ENCODE data around the gene HOXA9.

DNA sequence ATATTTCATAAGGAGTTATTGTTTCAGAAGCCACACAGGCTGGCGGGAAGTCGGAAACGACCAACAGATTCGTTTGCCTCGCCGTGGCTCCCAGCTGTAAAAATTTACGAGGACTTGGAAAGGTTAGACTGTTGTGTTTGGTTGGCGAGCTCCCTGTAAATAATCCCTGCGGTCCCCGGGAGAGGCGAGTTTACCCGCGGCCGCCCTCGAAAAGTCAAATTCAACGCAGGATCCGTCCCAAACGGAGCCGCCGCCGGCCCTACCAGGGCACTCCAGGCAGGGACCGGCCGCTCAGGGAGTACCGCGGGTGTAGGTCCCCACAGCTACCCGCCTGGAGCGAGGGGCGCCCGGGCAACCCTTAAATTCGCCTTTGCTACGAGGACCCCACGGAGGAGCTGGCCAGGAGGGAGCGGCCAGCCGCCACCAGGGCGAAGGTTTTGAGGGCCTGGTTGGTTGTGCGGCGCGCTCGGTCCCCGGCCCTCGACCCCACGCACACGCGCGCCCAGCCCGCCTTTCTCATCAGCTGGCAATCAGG lies 726 bp upstream of the HOXA9 start:
- TF ChIP-seq POLR2A (IDR thresholded peaks at IDR 0.05; ENCODE audit: low read length) (no peak), CTCF (IDR thresholded peaks at IDR 0.05) (no peak), ESRRA (IDR thresholded peaks at IDR 0.05; ENCODE audit: borderline replicate concordance, low read length) (no peak), JUN (IDR thresholded peaks at IDR 0.05) (no peak), FOSL2 (IDR thresholded peaks at IDR 0.05) (no peak), FOSL2 (CRISPR knock-in tag; IDR thresholded peaks at IDR 0.05) (no peak), RAD21 (conservative IDR thresholded peaks at IDR 0.05 in 1 of 2, IDR thresholded peaks at IDR 0.05 in 1 of 2) (no peak), JUNB (IDR thresholded peaks at IDR 0.05) (no peak), MYC (IDR thresholded peaks at IDR 0.05; ENCODE audit: borderline replicate concordance, low read length) (no peak), MAFK (IDR thresholded peaks at IDR 0.05; ENCODE audit: partially characterized antibody) (no peak), RCOR1 (IDR thresholded peaks at IDR 0.05; ENCODE audit: low read depth, low read length) (no peak), ZFP36 (IDR thresholded peaks at IDR 0.05; ENCODE audit: borderline replicate concordance, partially characterized antibody) (no peak)
- TF ChIP-seq, protein P1, sequence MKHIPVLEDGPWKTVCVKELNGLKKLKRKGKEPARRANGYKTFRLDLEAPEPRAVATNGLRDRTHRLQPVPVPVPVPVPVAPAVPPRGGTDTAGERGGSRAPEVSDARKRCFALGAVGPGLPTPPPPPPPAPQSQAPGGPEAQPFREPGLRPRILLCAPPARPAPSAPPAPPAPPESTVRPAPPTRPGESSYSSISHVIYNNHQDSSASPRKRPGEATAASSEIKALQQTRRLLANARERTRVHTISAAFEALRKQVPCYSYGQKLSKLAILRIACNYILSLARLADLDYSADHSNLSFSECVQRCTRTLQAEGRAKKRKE (CRISPR knock-in tag; IDR thresholded peaks at IDR 0.05; ENCODE audit: low read depth), result no peak
- TF ChIP-seq, protein P2, sequence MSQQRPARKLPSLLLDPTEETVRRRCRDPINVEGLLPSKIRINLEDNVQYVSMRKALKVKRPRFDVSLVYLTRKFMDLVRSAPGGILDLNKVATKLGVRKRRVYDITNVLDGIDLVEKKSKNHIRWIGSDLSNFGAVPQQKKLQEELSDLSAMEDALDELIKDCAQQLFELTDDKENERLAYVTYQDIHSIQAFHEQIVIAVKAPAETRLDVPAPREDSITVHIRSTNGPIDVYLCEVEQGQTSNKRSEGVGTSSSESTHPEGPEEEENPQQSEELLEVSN (IDR thresholded peaks at IDR 0.05; ENCODE audit: borderline replicate concordance, low read depth), result no peak
- TF ChIP-seq, protein P3, sequence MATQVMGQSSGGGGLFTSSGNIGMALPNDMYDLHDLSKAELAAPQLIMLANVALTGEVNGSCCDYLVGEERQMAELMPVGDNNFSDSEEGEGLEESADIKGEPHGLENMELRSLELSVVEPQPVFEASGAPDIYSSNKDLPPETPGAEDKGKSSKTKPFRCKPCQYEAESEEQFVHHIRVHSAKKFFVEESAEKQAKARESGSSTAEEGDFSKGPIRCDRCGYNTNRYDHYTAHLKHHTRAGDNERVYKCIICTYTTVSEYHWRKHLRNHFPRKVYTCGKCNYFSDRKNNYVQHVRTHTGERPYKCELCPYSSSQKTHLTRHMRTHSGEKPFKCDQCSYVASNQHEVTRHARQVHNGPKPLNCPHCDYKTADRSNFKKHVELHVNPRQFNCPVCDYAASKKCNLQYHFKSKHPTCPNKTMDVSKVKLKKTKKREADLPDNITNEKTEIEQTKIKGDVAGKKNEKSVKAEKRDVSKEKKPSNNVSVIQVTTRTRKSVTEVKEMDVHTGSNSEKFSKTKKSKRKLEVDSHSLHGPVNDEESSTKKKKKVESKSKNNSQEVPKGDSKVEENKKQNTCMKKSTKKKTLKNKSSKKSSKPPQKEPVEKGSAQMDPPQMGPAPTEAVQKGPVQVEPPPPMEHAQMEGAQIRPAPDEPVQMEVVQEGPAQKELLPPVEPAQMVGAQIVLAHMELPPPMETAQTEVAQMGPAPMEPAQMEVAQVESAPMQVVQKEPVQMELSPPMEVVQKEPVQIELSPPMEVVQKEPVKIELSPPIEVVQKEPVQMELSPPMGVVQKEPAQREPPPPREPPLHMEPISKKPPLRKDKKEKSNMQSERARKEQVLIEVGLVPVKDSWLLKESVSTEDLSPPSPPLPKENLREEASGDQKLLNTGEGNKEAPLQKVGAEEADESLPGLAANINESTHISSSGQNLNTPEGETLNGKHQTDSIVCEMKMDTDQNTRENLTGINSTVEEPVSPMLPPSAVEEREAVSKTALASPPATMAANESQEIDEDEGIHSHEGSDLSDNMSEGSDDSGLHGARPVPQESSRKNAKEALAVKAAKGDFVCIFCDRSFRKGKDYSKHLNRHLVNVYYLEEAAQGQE (IDR thresholded peaks at IDR 0.05), result no peak

All from A549 (cell line).